GM18870 (cell line): ENCODE results near the gene ZPBP2.
"Not testable (repeated sequence)": the region's sequence is repeated elsewhere in the genome, so short reads cannot be mapped to it uniquely, and the experiment has no call there.

Experiments
- ATAC-seq: cut with Tn5 transposase; IDR thresholded peaks from one replicate; pipeline ENCODE4 v1.9.1; 2021; ENCODE audit warnings: moderate library complexity; ENCODE audit not compliant: unreplicated experiment

Gene ZPBP2

GRCh38 chr17:39867880-39868553, at the start of gene ZPBP2:
TSS of gene ZPBP2 (plus strand) at chr17:39868202. CDS start at chr17:39868355, 153 bp downstream.
- ATAC-seq: no peak

- ATAC-seq: no peak
Measured at GRCh38 chr17:39818358-39819000, 49.5 kb upstream of the ZPBP2 start.

GRCh38 chr17:39820541-39820940, 47.5 kb upstream of the ZPBP2 start:
- ATAC-seq: no peak

GRCh38 chr17:39820987-39821386, 47.0 kb upstream of the ZPBP2 start:
- no peak for ATAC-seq

- no peak for ATAC-seq
Measured at GRCh38 chr17:39822051-39822451, 46.0 kb upstream of the ZPBP2 start.

- no peak for ATAC-seq
Measured at GRCh38 chr17:39823407-39824054, 44.5 kb upstream of the ZPBP2 start.

GRCh38 chr17:39826334-39826733, 41.7 kb upstream of the ZPBP2 start:
- no peak for ATAC-seq

GRCh38 chr17:39828443-39828842, 39.6 kb upstream of the ZPBP2 start:
- ATAC-seq: no peak

- ATAC-seq: no peak
Measured at GRCh38 chr17:39831588-39831987, 36.4 kb upstream of the ZPBP2 start.

- no peak for ATAC-seq
Measured at GRCh38 chr17:39834017-39834416, 34.0 kb upstream of the ZPBP2 start.

GRCh38 chr17:39835038-39835786, 32.8 kb upstream of the ZPBP2 start:
- no peak for ATAC-seq

- ATAC-seq: no peak
Measured at GRCh38 chr17:39836117-39836516, 31.9 kb upstream of the ZPBP2 start.

GRCh38 chr17:39838057-39838456, 29.9 kb upstream of the ZPBP2 start:
- no peak for ATAC-seq

- ATAC-seq: no peak
Measured at GRCh38 chr17:39838784-39839183, 29.2 kb upstream of the ZPBP2 start.

- ATAC-seq: no peak
Measured at GRCh38 chr17:39841134-39841683, 26.8 kb upstream of the ZPBP2 start.

- no peak for ATAC-seq
Measured at GRCh38 chr17:39845052-39845846, 22.8 kb upstream of the ZPBP2 start.

- no peak for ATAC-seq
Measured at GRCh38 chr17:39846205-39846604, 21.8 kb upstream of the ZPBP2 start.

GRCh38 chr17:39848600-39848999, 19.4 kb upstream of the ZPBP2 start:
- ATAC-seq: no peak

- ATAC-seq: not testable (repeated sequence)
Measured at GRCh38 chr17:39850186-39850585, 17.8 kb upstream of the ZPBP2 start.

- no peak for ATAC-seq
Measured at GRCh38 chr17:39852239-39852638, 15.8 kb upstream of the ZPBP2 start.
